ENCODE data around the gene CCDC154.
A peak's percentile ranks its signal among the peaks of the same experiment; 100 is the strongest.
"Not testable (repeated sequence)": the region's sequence is repeated elsewhere in the genome, so short reads cannot be mapped to it uniquely, and the experiment has no call there.

CCDC154 gene

GRCh38 chr16:1472974-1473373 lies 28.6 kb upstream of the CCDC154 start:
- DNase-seq (ENCODE audit: low read depth) = no peak

GRCh38 chr16:1471569-1472194 lies 27.3 kb upstream of the CCDC154 start:
- no peak for DNase-seq (ENCODE audit: low read depth)

GRCh38 chr16:1470481-1471251 lies 26.3 kb upstream of the CCDC154 start:
- peak; percentile 76 for DNase-seq (ENCODE audit: low read depth)

GRCh38 chr16:1469693-1470201 lies 25.4 kb upstream of the CCDC154 start:
- peak; percentile 22 for DNase-seq (ENCODE audit: low read depth)

GRCh38 chr16:1469141-1469540 lies 24.8 kb upstream of the CCDC154 start:
- not testable (repeated sequence) for DNase-seq (ENCODE audit: low read depth)

GRCh38 chr16:1468426-1468810 lies 24.1 kb upstream of the CCDC154 start:
- no peak for DNase-seq (ENCODE audit: low read depth)

GRCh38 chr16:1466968-1467521 lies 22.7 kb upstream of the CCDC154 start:
- DNase-seq (ENCODE audit: low read depth) = peak; percentile 9

GRCh38 chr16:1466054-1466453 lies 21.7 kb upstream of the CCDC154 start:
- no peak for DNase-seq (ENCODE audit: low read depth)

- DNase-seq (ENCODE audit: low read depth) = no peak
These were observed 21.2 kb upstream of the CCDC154 start for GRCh38 chr16:1465567-1465915.

GRCh38 chr16:1464894-1465566 lies 20.7 kb upstream of the CCDC154 start:
- DNase-seq (ENCODE audit: low read depth) = no peak

- no peak for DNase-seq (ENCODE audit: low read depth)
These were observed 20.0 kb upstream of the CCDC154 start for GRCh38 chr16:1464196-1464893.

- DNase-seq (ENCODE audit: low read depth) = no peak
These were observed 16.8 kb upstream of the CCDC154 start for GRCh38 chr16:1461146-1461545.

GRCh38 chr16:1460602-1461138 lies 16.3 kb upstream of the CCDC154 start:
- no peak for DNase-seq (ENCODE audit: low read depth)

GRCh38 chr16:1459967-1460366 lies 15.6 kb upstream of the CCDC154 start:
- DNase-seq (ENCODE audit: low read depth) = no peak

- DNase-seq (ENCODE audit: low read depth) = no peak
These were observed 14.6 kb upstream of the CCDC154 start for GRCh38 chr16:1458977-1459341.

- peak; percentile 26 for DNase-seq (ENCODE audit: low read depth)
These were observed 14.1 kb upstream of the CCDC154 start for GRCh38 chr16:1458336-1458976.

- no peak for DNase-seq (ENCODE audit: low read depth)
These were observed 13.3 kb upstream of the CCDC154 start for GRCh38 chr16:1457489-1458245.

GRCh38 chr16:1456951-1457350 lies 12.6 kb upstream of the CCDC154 start:
- no peak for DNase-seq (ENCODE audit: low read depth)

GRCh38 chr16:1455190-1456171 lies 11.1 kb upstream of the CCDC154 start:
- no peak for DNase-seq (ENCODE audit: low read depth)

Data from iris pigment epithelial cell (primary cell).